Measurements from ENCODE around the gene CRYBG3.

The CRYBG3 gene

GRCh38 chr3:97940034-97940433 is 118.2 kb downstream of the CRYBG3 start:
- Mint-ChIP-seq H3K27ac (no peak overlapping the region), H3K27me3 (no peaks in the 10 kb centered on the region), H3K4me3 (no peak overlapping the region), H3K4me1 (peaks cover 17% of the 10 kb centered on the region), H3K9me3 (no peaks in the 10 kb centered on the region)
- DNase-seq = no peak
- no peak for ATAC-seq

DNA sequence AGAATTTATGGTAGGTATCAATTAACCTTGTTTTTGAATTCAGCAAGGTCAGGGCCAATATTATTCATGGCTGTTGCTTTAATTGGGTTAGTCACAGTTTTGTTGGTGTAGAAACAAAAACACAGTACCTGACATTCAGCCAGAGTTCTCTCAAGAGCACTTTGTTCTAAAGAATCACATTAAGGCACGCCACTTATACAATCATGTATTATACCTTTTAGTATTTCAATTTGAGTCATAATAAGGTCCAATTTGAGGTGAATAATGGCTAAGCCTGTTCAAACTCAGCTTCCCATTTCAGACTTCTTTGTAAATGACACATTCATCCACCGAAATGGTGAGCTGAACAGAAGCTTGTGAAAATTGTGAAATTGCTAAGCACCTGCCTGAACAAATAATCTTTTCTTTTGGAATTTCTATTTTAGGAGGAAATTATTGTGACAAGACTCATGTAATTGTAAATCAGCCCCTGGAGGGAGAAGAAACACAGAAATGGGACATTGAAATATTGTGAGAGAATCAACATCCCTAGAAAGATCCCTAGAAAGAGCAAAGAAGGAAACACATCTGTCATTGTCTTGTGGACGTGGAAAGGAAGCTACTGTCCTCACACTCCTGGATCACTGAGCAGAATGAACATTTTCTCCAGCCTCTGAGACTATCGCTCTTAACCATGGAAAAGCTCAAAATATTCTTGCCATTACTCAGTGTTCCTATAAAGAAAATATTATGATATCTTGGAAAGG is 121.2 kb downstream of the CRYBG3 start:
- Mint-ChIP-seq H3K9me3 (no peaks in the 10 kb centered on the region), H3K27me3 (no peaks in the 10 kb centered on the region), H3K4me3 (no peak overlapping the region), H3K4me1 (peaks cover 6% of the 10 kb centered on the region), H3K27ac (no peak overlapping the region)
- ATAC-seq (peak; percentile 64), DNase-seq (no peak)

GRCh38 chr3:97948351-97949109 is 126.7 kb downstream of the CRYBG3 start:
- H3K27ac Mint-ChIP-seq = no peak overlapping the region
- no peak for DNase-seq
- no peak for ATAC-seq
- no peaks in the 10 kb centered on the region for H3K9me3 Mint-ChIP-seq
- no peak overlapping the region for H3K4me3 Mint-ChIP-seq
- H3K4me1 Mint-ChIP-seq = no peaks in the 10 kb centered on the region
- H3K27me3 Mint-ChIP-seq = no peaks in the 10 kb centered on the region

DNA sequence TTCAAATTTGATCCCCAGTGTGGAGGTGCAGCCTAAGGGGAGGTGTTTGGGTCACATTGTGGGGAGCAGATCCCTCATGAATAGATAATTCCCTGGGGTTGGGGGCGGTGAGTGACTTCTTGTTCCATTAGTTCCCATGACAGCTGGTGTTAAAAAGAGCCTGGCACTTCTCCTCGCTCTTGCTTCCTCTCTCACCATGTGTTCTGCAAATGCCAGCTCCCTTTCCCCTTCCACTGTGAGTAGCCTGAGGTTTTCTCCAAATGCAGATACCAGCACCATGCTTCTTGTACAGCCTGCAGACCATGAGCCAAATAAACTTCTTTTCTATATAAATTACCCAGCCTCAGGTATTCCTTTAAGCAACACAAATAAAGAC is 127.3 kb downstream of the CRYBG3 start:
- Mint-ChIP-seq H3K4me1 (no peaks in the 10 kb centered on the region), H3K27me3 (no peaks in the 10 kb centered on the region), H3K9me3 (no peaks in the 10 kb centered on the region), H3K4me3 (no peak overlapping the region), H3K27ac (no peak overlapping the region)
- DNase-seq = no peak
- ATAC-seq = no peak

DNA sequence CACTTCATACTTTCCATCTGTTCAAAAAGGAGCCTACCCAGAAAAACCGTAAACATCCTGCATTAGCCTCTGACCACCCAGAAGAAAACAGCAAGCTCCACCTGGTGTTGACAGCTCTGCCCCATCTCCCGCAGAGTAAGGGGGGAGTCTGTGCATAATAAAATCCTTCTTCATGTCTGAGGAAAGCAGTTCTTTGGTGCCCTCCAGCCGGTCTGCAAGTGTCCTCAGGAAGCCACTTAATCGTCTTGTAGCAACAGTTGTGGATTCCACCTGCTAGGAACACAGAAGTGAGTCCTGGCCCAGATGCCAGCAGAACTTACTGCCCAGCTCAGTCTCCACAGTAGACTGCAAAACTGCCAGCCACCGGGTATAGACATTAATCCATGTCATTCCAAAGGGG is 127.9 kb downstream of the CRYBG3 start:
- Mint-ChIP-seq H3K27me3 (no peaks in the 10 kb centered on the region), H3K27ac (no peak overlapping the region), H3K9me3 (no peaks in the 10 kb centered on the region), H3K4me3 (no peak overlapping the region), H3K4me1 (no peaks in the 10 kb centered on the region)
- ATAC-seq = no peak
- DNase-seq = no peak

DNA sequence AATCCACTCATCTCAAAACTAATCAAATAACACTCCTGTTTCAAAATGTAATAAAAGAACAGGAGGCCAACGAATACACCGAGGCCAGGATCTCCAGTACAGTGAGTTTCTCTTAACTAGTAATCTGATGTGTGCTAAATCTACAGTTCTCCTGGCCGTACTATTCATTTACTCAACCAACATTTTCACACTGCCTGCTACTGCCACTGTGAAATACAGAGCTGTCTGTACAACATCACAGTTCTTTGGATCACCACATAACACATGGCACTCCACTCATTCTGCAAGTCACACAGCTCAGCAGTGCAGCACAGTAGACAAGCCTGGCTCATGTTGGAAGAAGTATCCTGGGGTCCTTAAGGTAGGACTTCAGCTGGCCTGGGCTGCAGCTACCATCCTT is 128.5 kb downstream of the CRYBG3 start:
- Mint-ChIP-seq H3K4me1 (no peaks in the 10 kb centered on the region), H3K9me3 (no peaks in the 10 kb centered on the region), H3K27ac (peak overlapping the region in 1 of 2 donors; percentile 50), H3K27me3 (no peaks in the 10 kb centered on the region), H3K4me3 (no peak overlapping the region)
- no peak for ATAC-seq
- DNase-seq = no peak

DNA sequence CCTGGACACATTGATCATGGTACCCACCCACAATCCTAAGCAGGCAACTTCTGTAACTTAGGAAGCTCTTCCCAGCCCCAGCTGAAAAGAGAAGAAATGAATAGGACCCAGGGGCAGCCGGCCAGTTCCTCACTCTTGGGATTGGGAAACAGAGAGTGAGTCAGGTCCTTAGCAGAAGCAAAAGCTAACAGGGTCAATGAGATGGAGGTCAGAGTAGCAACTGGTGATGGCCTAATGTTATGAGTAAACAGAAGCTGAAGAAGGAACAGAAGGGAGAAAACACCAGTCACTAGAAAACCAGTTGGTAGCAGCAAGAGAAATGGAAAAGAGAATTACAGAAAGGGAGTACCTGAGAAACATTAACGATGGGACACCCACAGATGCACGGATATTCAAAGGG is 130.5 kb downstream of the CRYBG3 start:
- H3K27me3 Mint-ChIP-seq = no peaks in the 10 kb centered on the region
- H3K27ac Mint-ChIP-seq = peak overlapping the region in 1 of 2 donors; percentile 74
- H3K4me1 Mint-ChIP-seq = no peaks in the 10 kb centered on the region
- DNase-seq (no peak), ATAC-seq (no peak)
- no peaks in the 10 kb centered on the region for H3K9me3 Mint-ChIP-seq
- no peak overlapping the region for H3K4me3 Mint-ChIP-seq

DNA sequence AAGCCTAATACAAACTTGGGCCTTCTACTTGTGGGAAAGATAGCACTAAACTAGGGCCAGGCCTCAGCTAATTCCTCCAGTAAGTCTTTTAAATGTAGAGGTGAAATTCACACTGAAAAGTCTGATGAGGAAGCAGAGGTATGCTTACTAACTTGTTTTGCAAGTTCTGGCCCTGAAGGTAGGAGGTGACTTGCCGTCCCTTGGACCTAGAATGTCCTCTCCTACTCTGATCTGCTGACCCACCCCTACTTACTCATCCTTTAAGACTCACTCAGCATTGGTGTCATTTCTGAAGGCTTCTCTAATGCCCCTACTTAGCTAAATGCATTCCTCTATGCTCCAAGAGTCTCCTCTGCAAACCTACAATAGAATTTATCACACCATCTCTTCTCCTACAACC is 131.1 kb downstream of the CRYBG3 start:
- DNase-seq (no peak), ATAC-seq (no peak)
- Mint-ChIP-seq H3K9me3 (no peaks in the 10 kb centered on the region), H3K4me1 (no peaks in the 10 kb centered on the region), H3K27me3 (no peaks in the 10 kb centered on the region), H3K27ac (no peak overlapping the region), H3K4me3 (no peak overlapping the region)

GRCh38 chr3:97954228-97954827 is 132.5 kb downstream of the CRYBG3 start:
- no peak overlapping the region for H3K27ac Mint-ChIP-seq
- no peak overlapping the region for H3K4me3 Mint-ChIP-seq
- DNase-seq (no peak), ATAC-seq (no peak)
- no peaks in the 10 kb centered on the region for H3K9me3 Mint-ChIP-seq
- no peaks in the 10 kb centered on the region for H3K27me3 Mint-ChIP-seq
- no peaks in the 10 kb centered on the region for H3K4me1 Mint-ChIP-seq

GRCh38 chr3:97956051-97956450 is 134.2 kb downstream of the CRYBG3 start:
- DNase-seq = no peak
- no peak for ATAC-seq
- Mint-ChIP-seq H3K4me3 (no peak overlapping the region), H3K4me1 (peaks cover under 1% of the 10 kb centered on the region), H3K9me3 (no peaks in the 10 kb centered on the region), H3K27me3 (no peaks in the 10 kb centered on the region), H3K27ac (no peak overlapping the region)

DNA sequence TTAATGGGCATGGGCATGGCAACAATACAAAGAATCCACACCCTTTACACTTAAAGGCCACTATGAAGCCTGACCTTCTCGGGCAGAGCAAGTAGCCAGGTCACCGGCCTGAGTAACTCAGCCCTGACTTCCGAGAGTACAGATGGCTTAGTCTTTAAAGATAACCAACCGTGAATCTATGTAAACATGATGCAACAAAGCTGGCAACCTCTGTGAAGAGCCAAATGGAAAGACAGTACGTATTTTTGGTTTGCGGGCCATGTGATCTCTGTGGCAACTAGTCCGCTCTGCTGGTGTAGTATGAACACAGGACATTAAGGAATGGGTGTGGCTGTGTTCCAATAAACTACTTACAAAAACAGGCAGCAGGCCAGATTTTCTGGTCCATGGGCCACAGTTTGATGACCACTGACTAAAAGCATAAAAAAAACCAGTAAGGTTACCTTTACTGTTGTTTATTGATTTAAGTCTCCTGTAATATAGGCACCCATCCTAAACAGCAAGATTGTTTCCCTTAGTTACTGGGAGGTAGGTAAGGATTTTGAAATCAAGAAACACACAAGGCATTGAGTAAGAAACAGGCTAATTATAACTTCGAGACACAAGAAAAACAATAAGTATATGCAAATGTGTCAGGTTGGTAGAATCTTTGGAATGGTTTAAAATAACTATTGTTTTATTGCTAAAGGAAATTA is 136.0 kb downstream of the CRYBG3 start:
- H3K4me1 Mint-ChIP-seq = peaks cover 16% of the 10 kb centered on the region
- ATAC-seq (no peak), DNase-seq (no peak)
- no peaks in the 10 kb centered on the region for H3K27me3 Mint-ChIP-seq
- H3K27ac Mint-ChIP-seq = no peak overlapping the region
- H3K9me3 Mint-ChIP-seq = no peaks in the 10 kb centered on the region
- no peak overlapping the region for H3K4me3 Mint-ChIP-seq

DNA sequence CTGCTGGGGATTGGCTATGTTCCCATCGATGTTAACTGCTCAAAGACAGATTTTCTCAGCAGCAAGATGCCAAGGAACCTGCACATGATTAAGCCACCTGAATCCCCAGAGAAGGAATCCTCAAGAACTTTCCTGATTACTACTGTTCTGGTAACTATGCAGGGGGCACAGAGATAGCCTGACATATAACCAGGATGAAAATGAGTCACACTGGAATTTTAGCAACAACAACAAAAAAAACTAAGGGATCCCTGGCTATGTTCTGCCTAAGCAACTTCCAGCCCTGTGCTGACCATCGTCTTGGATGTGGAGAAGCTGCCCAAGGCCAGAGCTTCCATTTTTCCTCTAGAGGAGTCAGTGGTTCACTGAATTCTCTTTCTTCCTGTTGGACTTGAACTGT is 136.6 kb downstream of the CRYBG3 start:
- Mint-ChIP-seq H3K9me3 (no peaks in the 10 kb centered on the region), H3K4me3 (no peak overlapping the region), H3K27me3 (no peaks in the 10 kb centered on the region), H3K4me1 (peaks cover 17% of the 10 kb centered on the region), H3K27ac (no peak overlapping the region)
- ATAC-seq (no peak), DNase-seq (no peak)

DNA sequence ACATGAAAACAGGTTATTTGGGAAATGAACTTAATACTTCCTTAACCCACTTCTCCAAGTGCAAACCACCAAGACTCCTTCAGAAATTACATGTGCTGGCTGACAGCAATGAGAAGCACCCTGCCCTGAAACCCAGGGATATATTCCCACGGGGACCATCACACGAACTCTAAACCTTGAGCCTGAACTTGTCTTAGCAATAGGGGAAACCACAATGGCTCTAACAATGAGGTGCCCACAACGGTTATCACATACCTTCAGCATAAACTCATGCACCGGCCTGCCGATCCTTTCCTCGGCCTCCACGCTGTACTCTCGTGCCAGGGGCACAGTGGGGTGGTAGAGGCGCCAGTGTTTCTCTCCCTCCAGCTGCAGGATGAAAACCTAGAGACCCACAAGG is 137.0 kb downstream of the CRYBG3 start:
- no peak overlapping the region for H3K27ac Mint-ChIP-seq
- DNase-seq = no peak

GRCh38 chr3:97959872-97960271 is 138.1 kb downstream of the CRYBG3 start:
- Mint-ChIP-seq H3K9me3 (no peaks in the 10 kb centered on the region), H3K4me1 (peaks cover 26% of the 10 kb centered on the region), H3K27me3 (no peaks in the 10 kb centered on the region), H3K27ac (no peak overlapping the region), H3K4me3 (no peak overlapping the region)
- ATAC-seq = no peak
- no peak for DNase-seq

More for the DNA sequence above, 137.0 kb downstream of the CRYBG3 start:
- Mint-ChIP-seq H3K27me3 (no peaks in the 10 kb centered on the region), H3K4me1 (peaks cover 21% of the 10 kb centered on the region), H3K9me3 (no peaks in the 10 kb centered on the region), H3K4me3 (no peak overlapping the region)
- ATAC-seq = no peak

DNA sequence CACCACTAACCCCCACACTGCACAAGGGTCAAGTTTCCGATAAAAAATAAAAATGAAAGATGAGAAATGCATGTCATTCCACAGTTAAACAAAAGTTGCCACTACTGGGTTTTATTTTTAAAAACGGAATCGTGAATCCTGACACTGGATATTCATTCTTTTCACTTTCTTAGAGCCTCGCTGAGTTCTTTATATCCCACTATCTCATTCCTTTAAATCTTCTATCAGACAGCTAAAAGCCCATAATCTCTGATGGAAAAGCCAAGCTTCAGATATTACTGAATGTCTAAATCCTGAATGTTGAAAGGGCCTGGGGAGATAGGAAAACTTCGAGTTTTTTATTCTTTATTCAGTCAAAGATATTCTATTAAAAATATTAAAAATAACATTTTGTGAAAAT is 138.7 kb downstream of the CRYBG3 start:
- no peak for ATAC-seq
- Mint-ChIP-seq H3K27ac (no peak overlapping the region), H3K27me3 (no peaks in the 10 kb centered on the region), H3K4me1 (peaks cover 29% of the 10 kb centered on the region), H3K9me3 (no peaks in the 10 kb centered on the region), H3K4me3 (no peak overlapping the region)
- no peak for DNase-seq

Data from stimulated activated naive CD8-positive, alpha-beta T cell treated with anti-CD3 and anti-CD28 coated beads, Interleukin-15, amount 100 ng/mL, for 72 hours (primary cell).